DMS153 treated with DMSO at 0.1 percent for 48 hours (cell line): ENCODE results near the gene COL6A2.
"Not testable (repeated sequence)": the region's sequence is repeated elsewhere in the genome, so short reads cannot be mapped to it uniquely, and the experiment has no call there.

Experiments used
- DNase-seq: peaks from one replicate; lab custom pipeline; 2025; ENCODE audit not compliant: unreplicated experiment; lab: John Stamatoyannopoulos, UW

COL6A2 gene

GRCh38 chr21:46060596-46061061, 37.3 kb upstream of the COL6A2 start:
- no peak for DNase-seq

- DNase-seq, result no peak
Measured at GRCh38 chr21:46061063-46061462, 36.8 kb upstream of the COL6A2 start.

- DNase-seq, result no peak
Measured at GRCh38 chr21:46061518-46061917, 36.4 kb upstream of the COL6A2 start.

GRCh38 chr21:46061950-46062349, 36.0 kb upstream of the COL6A2 start:
- DNase-seq, result no peak

GRCh38 chr21:46062471-46063211, 35.3 kb upstream of the COL6A2 start:
- DNase-seq, result no peak

- DNase-seq, result no peak
Measured at GRCh38 chr21:46063227-46063626, 34.7 kb upstream of the COL6A2 start.

- no peak for DNase-seq
Measured at GRCh38 chr21:46063734-46064680, 33.9 kb upstream of the COL6A2 start.

- DNase-seq, result no peak
Measured at GRCh38 chr21:46064870-46065214, 33.1 kb upstream of the COL6A2 start.

- DNase-seq, result no peak
Measured at GRCh38 chr21:46065215-46065913, 32.5 kb upstream of the COL6A2 start.

- no peak for DNase-seq
Measured at GRCh38 chr21:46065914-46066551, 31.9 kb upstream of the COL6A2 start.

- no peak for DNase-seq
Measured at GRCh38 chr21:46066591-46067331, 31.2 kb upstream of the COL6A2 start.

- DNase-seq, result no peak
Measured at GRCh38 chr21:46067505-46068201, 30.3 kb upstream of the COL6A2 start.

- DNase-seq, result no peak
Measured at GRCh38 chr21:46068516-46069079, 29.3 kb upstream of the COL6A2 start.

GRCh38 chr21:46069166-46069565, 28.7 kb upstream of the COL6A2 start:
- DNase-seq, result no peak

GRCh38 chr21:46069719-46070279, 28.1 kb upstream of the COL6A2 start:
- no peak for DNase-seq

- no peak for DNase-seq
Measured at GRCh38 chr21:46071082-46071481, 26.8 kb upstream of the COL6A2 start.

GRCh38 chr21:46076724-46077123, 21.2 kb upstream of the COL6A2 start:
- DNase-seq, result not testable (repeated sequence)

GRCh38 chr21:46077674-46078101, 20.2 kb upstream of the COL6A2 start:
- no peak for DNase-seq
